ENCODE measurements around the gene LSAMP.

DNA sequence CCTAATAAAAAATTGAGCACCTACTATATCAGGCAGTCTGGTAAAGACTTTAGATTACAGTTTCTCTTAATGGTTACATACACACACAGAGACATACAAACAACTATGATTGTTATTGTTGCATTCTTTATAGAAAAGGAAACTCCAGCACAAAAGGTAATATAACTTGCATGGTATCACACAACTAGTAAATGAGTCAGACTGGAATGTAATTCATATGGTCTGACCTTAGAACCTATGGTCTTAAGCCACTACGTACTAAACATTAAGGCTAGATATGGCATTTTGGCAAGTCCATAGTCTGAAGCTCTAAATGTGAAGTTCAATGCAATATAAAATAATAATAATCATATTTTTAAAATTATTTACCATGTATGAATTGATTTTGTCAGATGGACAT, 380.6 kb downstream of the LSAMP start:
- no peak for TF ChIP-seq RFXANK (CRISPR knock-in tag; IDR thresholded peaks at IDR 0.05)
- no peak for TF ChIP-seq ZC3H4 (CRISPR knock-in tag; IDR thresholded peaks at IDR 0.05; ENCODE audit: borderline replicate concordance)
- TF ChIP-seq, protein P1, sequence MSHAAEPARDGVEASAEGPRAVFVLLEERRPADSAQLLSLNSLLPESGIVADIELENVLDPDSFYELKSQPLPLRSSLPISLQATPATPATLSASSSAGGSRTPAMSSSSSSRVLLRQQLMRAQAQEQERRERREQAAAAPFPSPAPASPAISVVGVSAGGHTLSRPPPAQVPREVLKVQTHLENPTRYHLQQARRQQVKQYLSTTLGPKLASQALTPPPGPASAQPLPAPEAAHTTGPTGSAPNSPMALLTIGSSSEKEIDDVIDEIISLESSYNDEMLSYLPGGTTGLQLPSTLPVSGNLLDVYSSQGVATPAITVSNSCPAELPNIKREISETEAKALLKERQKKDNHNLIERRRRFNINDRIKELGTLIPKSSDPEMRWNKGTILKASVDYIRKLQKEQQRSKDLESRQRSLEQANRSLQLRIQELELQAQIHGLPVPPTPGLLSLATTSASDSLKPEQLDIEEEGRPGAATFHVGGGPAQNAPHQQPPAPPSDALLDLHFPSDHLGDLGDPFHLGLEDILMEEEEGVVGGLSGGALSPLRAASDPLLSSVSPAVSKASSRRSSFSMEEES (CRISPR knock-in tag; IDR thresholded peaks at IDR 0.05), result no peak
- TF ChIP-seq RXRB (CRISPR knock-in tag; IDR thresholded peaks at IDR 0.05; ENCODE audit: borderline replicate concordance), result no peak
- TF ChIP-seq YY1 (IDR thresholded peaks at IDR 0.05; ENCODE audit: insufficient read depth, insufficient replicate concordance, low read depth, low read length), result no peak
- TF ChIP-seq POLR2AphosphoS5 (IDR thresholded peaks at IDR 0.05; ENCODE audit: low read depth, low read length), result no peak
- no peak for TF ChIP-seq ARNT2 (CRISPR knock-in tag; IDR thresholded peaks at IDR 0.05; ENCODE audit: low read depth)

Data from HepG2 (cell line).